Right lobe of liver (tissue), 4 donors: ENCODE results near the gene KRTAP3-2.

Experiments
- POLR2A ChIP-seq: fragments of 450-650 bp; IDR thresholded peaks from one replicate; pipeline ENCODE4 v1.6.1; 2017; ENCODE audit warnings: antibody characterized with exemption, mild to moderate bottlenecking
- TF ChIP-seq, protein P1 (sequence below), 4 donors: fragments of 200-600 bp in 3 of 4; fragments of 450-650 bp in 1 of 4; IDR thresholded peaks; one replicate each; pipeline versions ENCODE4 v1.5.1 to v1.8.0; 2016 to 2022; ENCODE audit warnings: antibody characterized with exemption in 4 of 4, mild to moderate bottlenecking in 2 of 4
- donor health status: DM: no; HTN: no; CAD: no.
- donor health status: DM: no; HTN: no; CAD: no.
- donor health status: DM: no; HTN: yes; CAD: no.

DNA sequence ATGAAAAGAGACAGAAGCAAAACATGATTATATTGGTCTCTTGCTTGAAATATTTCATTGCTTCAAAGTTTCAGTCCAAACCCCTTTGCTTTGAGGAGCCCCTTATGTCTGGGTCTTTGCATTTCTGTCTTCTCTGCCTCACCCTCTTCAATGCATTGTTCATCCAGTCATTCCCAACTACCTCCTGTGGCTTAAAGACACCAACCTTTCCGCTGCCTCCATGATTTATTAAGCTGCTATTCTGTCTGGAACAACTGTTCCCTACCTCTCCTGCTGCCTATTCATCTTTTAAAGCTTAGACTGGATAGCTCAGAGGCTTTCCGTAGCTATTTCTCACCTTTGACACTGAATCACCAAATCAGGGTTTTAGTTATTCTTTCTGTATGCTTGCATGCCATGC, 2.3 kb downstream of the KRTAP3-2 start:
- TF ChIP-seq, protein P1, sequence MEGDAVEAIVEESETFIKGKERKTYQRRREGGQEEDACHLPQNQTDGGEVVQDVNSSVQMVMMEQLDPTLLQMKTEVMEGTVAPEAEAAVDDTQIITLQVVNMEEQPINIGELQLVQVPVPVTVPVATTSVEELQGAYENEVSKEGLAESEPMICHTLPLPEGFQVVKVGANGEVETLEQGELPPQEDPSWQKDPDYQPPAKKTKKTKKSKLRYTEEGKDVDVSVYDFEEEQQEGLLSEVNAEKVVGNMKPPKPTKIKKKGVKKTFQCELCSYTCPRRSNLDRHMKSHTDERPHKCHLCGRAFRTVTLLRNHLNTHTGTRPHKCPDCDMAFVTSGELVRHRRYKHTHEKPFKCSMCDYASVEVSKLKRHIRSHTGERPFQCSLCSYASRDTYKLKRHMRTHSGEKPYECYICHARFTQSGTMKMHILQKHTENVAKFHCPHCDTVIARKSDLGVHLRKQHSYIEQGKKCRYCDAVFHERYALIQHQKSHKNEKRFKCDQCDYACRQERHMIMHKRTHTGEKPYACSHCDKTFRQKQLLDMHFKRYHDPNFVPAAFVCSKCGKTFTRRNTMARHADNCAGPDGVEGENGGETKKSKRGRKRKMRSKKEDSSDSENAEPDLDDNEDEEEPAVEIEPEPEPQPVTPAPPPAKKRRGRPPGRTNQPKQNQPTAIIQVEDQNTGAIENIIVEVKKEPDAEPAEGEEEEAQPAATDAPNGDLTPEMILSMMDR (IDR thresholded peaks at IDR 0.05) = no peak
- TF ChIP-seq POLR2A = no peak
